ENCODE results near the gene KNCN. TPM values are rescaled to one million over a fixed set of nuclear protein-coding genes. Genes with fewer than 3 reads are reported as not detected.

KNCN gene
- total RNA-seq, 4 donors from 2014 or later: not detected

DNA sequence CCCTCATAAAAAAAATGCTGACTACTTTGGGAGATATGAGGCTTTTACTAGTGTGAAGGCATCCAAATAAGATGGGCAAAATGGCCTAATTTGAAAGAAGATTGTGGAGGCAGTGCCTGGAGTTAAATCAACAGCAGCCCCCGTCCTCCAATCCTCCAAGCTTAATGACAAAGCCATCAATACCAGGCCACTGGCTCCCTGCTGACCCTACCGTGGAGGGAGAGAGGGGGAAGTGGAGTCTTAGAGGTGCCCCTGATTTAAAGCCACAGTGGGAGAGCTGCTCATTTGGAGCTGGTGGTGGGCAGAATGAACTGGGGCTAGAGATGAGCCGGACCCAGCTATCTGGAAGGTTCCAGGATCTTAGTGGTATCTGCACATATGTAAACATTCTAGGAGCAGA, 24.3 kb upstream of the KNCN start:
- Histone ChIP-seq H3K4me3 (no peak overlapping the region), H3K4me1 (peaks cover 8 to 15% (median 12%) of the 10 kb centered on the region in 4 donors), H3K36me3 (peaks cover 6 to 84% (median 61%) of the 10 kb centered on the region in 4 donors), H3K27ac (replicated peaks in 1 of 4) (peak overlapping the region in 3 of 4 donors; percentile 3 to 20 (median 20)), H3K9me3 (no peaks in the 10 kb centered on the region), H3K27me3 (no peaks in the 10 kb centered on the region)
- intact Hi-C loops (cut with DNase I): no loop called here
- DNase-seq (ENCODE audit: extremely low spot score): no peak
- 89% methylated on average over 3 of the region's 3 CpGs for WGBS
- TF ChIP-seq POLR2A (IDR thresholded peaks at IDR 0.05; ENCODE audit: low read depth): no peak
- TF ChIP-seq, protein P1, sequence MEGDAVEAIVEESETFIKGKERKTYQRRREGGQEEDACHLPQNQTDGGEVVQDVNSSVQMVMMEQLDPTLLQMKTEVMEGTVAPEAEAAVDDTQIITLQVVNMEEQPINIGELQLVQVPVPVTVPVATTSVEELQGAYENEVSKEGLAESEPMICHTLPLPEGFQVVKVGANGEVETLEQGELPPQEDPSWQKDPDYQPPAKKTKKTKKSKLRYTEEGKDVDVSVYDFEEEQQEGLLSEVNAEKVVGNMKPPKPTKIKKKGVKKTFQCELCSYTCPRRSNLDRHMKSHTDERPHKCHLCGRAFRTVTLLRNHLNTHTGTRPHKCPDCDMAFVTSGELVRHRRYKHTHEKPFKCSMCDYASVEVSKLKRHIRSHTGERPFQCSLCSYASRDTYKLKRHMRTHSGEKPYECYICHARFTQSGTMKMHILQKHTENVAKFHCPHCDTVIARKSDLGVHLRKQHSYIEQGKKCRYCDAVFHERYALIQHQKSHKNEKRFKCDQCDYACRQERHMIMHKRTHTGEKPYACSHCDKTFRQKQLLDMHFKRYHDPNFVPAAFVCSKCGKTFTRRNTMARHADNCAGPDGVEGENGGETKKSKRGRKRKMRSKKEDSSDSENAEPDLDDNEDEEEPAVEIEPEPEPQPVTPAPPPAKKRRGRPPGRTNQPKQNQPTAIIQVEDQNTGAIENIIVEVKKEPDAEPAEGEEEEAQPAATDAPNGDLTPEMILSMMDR (IDR thresholded peaks at IDR 0.05): no peak
- TF ChIP-seq EP300 (IDR thresholded peaks at IDR 0.05): no peak
- TF ChIP-seq POLR2AphosphoS5 (IDR thresholded peaks at IDR 0.05): no peak

DNA sequence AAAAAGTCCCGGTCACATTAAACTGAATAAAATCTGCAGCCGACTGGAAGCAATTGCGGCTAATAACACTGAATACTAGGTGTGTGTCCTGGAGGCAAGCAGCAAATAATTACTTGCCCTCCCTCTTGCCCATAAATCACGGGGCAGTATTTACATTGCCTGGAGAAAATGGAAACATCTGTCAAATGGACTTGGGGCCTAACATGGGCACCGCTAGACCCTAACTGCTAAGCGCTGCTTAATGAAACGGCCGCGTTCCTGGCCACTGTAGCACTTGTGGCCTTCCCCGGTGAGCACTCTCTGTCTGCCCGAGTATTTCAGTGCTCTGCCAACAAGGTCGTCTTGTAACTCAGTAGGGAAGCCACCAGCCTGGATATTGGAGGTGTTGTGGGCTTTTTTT, 23.9 kb upstream of the KNCN start:
- intact Hi-C loops (cut with DNase I): no loop called here
- Histone ChIP-seq H3K9me3 (no peaks in the 10 kb centered on the region), H3K27me3 (no peaks in the 10 kb centered on the region), H3K27ac (replicated peaks in 1 of 4) (peak overlapping the region in 3 of 4 donors; percentile 3 to 20 (median 20)), H3K36me3 (peaks cover 6 to 80% (median 58%) of the 10 kb centered on the region in 4 donors), H3K4me1 (peaks cover 8 to 17% (median 14%) of the 10 kb centered on the region in 4 donors), H3K4me3 (no peak overlapping the region)
- 70% methylated on average over 12 of the region's 12 CpGs for WGBS
- no peak for DNase-seq (ENCODE audit: extremely low spot score)
- TF ChIP-seq EP300 (IDR thresholded peaks at IDR 0.05): no peak
- TF ChIP-seq, protein P1 (IDR thresholded peaks at IDR 0.05): no peak
- TF ChIP-seq POLR2AphosphoS5 (IDR thresholded peaks at IDR 0.05): no peak
- no peak for TF ChIP-seq POLR2A (IDR thresholded peaks at IDR 0.05; ENCODE audit: low read depth)

DNA sequence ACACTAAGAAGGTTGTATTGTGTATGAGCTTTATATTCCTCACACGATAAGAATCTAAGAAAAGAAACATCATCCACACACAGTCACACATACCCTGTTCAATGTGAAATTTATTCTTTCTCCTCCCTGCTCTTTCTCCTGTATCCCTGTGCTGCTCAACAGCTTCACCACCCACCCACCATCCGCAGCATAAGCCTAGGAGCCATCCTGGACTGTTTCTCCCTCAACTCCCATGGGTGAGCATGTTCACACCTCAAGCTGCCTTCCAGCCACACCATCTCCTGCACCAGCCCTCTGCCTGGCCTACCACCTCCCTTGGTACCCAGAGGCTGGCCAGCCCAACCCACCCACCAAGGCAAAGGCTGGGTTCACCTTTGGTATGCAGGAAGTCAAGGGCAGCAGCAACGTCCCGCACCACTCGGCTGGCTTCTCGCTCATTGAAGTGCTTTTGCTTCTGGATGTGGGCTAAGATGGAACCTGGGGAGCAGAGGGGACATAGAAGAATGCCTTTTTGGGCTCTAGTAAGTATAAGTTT, 20.3 kb upstream of the KNCN start:
- Histone ChIP-seq H3K4me1 (peaks cover 8 to 36% (median 32%) of the 10 kb centered on the region in 4 donors), H3K36me3 (peaks cover 5 to 64% (median 35%) of the 10 kb centered on the region in 4 donors), H3K27ac (replicated peaks in 1 of 4) (no peak overlapping the region), H3K4me3 (no peak overlapping the region), H3K27me3 (no peaks in the 10 kb centered on the region), H3K9me3 (no peaks in the 10 kb centered on the region)
- no peak for DNase-seq (ENCODE audit: extremely low spot score)
- intact Hi-C loops (cut with DNase I): no loop called here
- no peak for TF ChIP-seq EP300 (IDR thresholded peaks at IDR 0.05)
- TF ChIP-seq POLR2A (IDR thresholded peaks at IDR 0.05; ENCODE audit: low read depth): no peak
- TF ChIP-seq, protein P1 (IDR thresholded peaks at IDR 0.05): no peak
- no peak for TF ChIP-seq POLR2AphosphoS5 (IDR thresholded peaks at IDR 0.05)
- 92% methylated on average over 6 of the region's 6 CpGs for WGBS

DNA sequence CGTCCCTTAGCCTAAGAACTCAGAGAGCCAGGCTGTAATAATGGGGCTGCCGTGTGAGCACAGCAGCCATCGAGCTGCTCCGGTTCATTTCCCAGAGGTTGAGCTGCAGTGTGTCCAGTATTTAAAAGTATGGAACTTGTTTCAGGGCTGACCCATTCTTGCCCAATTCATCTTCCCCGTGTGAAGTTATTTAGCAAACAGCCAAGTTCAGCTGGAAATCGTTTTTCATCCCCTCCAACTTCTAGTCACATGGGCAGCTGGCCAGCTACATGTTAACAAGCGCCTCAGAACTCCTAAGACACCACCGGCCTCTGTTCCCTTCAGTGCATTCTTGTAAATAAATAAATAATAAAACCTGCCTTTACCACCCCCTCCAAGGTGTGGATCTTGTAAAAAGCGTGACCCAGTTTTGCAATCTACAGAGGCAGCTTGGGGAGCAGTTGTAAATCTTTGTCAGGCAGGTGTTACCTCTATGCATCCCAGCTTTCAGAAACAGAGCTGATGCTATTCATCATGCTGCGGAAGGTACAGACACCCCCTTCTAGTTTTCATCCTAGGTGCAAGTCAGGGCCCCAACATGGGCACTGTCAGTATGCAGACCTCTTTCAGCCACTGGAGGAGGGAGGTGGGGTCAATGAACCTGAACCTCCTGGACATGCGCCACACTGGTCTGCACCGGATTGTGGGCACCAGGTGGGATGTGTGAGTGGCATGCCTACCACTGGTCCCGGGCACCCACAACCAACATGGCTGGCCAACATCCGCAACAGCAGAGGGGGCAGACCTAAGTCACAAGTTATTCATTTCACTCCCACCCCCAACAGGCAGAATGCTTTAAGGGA, 18.7 kb upstream of the KNCN start:
- H3K4me3 ChIP-seq: peak overlapping the region in 1 of 4 donors; percentile 8
- peak overlapping the region in 3 of 4 donors; percentile 33 to 70 (median 55) for H3K27ac ChIP-seq (replicated peaks in 1 of 4)
- H3K4me1 ChIP-seq: peaks cover 8 to 36% (median 28%) of the 10 kb centered on the region in 4 donors
- TF ChIP-seq POLR2AphosphoS5 (IDR thresholded peaks at IDR 0.05): peak in 1 of 2 donors; percentile 3
- TF ChIP-seq EP300 (IDR thresholded peaks at IDR 0.05): no peak
- intact Hi-C loops (cut with DNase I): no loop called here
- peaks cover 0 to 60% (median 31%) of the 10 kb centered on the region in 4 donors for H3K36me3 ChIP-seq
- WGBS: 28% methylated on average over 6 of the region's 14 CpGs
- no peaks in the 10 kb centered on the region for H3K27me3 ChIP-seq
- DNase-seq (ENCODE audit: extremely low spot score): no peak
- H3K9me3 ChIP-seq: no peaks in the 10 kb centered on the region

DNA sequence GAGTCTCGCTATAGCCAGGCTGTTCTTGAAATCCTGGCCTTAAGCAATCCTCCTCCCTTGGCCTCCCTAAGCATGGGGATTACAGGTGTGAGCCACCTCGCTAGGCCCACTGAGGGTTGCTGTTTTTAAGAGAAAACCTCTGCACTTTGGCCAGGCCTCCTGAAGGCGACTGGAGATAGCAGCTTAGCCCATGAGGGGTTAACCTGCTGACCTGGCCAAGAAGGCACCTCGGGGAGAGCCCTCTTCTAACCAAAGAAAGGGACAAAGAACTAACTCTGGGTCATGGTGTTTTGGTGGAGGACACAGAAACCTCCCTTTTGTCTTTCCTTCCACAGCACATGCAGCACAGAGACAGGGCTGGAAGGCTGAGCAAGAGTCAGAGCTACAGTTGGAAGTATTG, 17.7 kb upstream of the KNCN start:
- intact Hi-C loops (cut with DNase I): no loop called here
- 75% methylated on average over 4 of the region's 4 CpGs for WGBS
- Histone ChIP-seq H3K27ac (replicated peaks in 1 of 4) (peak overlapping the region; percentile 25 to 70 (median 44)), H3K9me3 (no peaks in the 10 kb centered on the region), H3K36me3 (peaks cover 4 to 62% (median 37%) of the 10 kb centered on the region in 4 donors), H3K4me3 (no peak overlapping the region), H3K4me1 (peaks cover 8 to 36% (median 28%) of the 10 kb centered on the region in 4 donors), H3K27me3 (no peaks in the 10 kb centered on the region)
- TF ChIP-seq, protein P1 (IDR thresholded peaks at IDR 0.05): no peak
- TF ChIP-seq EP300 (IDR thresholded peaks at IDR 0.05): no peak
- TF ChIP-seq POLR2A (IDR thresholded peaks at IDR 0.05; ENCODE audit: low read depth): no peak
- no peak for TF ChIP-seq POLR2AphosphoS5 (IDR thresholded peaks at IDR 0.05)
- no peak for DNase-seq (ENCODE audit: extremely low spot score)
